HCT116 (cell line): Measurements from ENCODE around the gene SYT3.

Source experiments
- CTCF ChIP-seq, 3 experiments: fragments of 200-600 bp in 1 of 3; sonication (generic) in 1 of 3; IDR thresholded peaks in 2 of 3; conservative IDR thresholded peaks in 1 of 3; 2 replicates each; pipeline ENCODE4 v1.5.1; 2012 to 2017; ENCODE audit warnings: low read depth in 2 of 3, low read length in 2 of 3, antibody characterized with exemption in 1 of 3, borderline replicate concordance in 1 of 3, control low read depth in 1 of 3, mild to moderate bottlenecking in 1 of 3, mixed read lengths in 1 of 3, mixed run types in 1 of 3, moderate library complexity in 1 of 3; ENCODE audit not compliant: insufficient read depth in 1 of 3
- EZH2 ChIP-seq: fragments of 200-600 bp; sonication (generic); IDR thresholded peaks from 2 replicates; pipeline ENCODE4 v1.6.1; 2017; ENCODE audit warnings: antibody characterized with exemption, mixed run types
- ZFX ChIP-seq: fragments of 450-650 bp; IDR thresholded peaks from 2 replicates; pipeline ENCODE4 v1.6.1; 2017

GRCh38 chr19:50647879-50648615 is 8.4 kb upstream of the SYT3 start:
- TF ChIP-seq CTCF (IDR thresholded peaks at IDR 0.05 in 2 of 3, conservative IDR thresholded peaks at IDR 0.05 in 1 of 3; ENCODE audit: borderline replicate concordance in 1 of 3, insufficient read depth in 1 of 3, low read depth in 2 of 3, low read length in 2 of 3) (no peak), EZH2 (no peak), ZFX (no peak)
